ENCODE results near the gene M1AP.

Gene M1AP

DNA sequence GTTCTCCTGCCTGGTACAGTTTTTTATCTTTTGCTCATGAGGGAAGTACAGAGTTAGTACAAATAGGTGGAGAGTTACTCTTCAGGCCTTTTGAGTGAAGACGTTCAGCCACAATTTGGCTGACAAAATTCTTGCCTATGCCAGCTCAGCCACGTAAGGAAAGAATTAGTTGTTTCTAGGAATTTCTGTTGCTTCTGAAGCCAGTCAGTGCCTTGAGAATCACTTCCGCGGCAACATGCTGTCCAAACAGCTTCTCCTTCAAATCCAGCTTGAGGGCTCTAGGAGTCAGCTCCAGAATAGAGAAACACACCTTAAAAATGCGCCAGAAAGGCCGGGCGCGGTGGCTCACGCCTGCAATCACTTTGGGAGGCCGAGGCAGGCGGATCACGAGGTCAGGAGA lies 27.5 kb downstream of the M1AP start:
- peak; percentile 2 for DNase-seq (ENCODE audit: low read depth)
- TF ChIP-seq, protein P1, sequence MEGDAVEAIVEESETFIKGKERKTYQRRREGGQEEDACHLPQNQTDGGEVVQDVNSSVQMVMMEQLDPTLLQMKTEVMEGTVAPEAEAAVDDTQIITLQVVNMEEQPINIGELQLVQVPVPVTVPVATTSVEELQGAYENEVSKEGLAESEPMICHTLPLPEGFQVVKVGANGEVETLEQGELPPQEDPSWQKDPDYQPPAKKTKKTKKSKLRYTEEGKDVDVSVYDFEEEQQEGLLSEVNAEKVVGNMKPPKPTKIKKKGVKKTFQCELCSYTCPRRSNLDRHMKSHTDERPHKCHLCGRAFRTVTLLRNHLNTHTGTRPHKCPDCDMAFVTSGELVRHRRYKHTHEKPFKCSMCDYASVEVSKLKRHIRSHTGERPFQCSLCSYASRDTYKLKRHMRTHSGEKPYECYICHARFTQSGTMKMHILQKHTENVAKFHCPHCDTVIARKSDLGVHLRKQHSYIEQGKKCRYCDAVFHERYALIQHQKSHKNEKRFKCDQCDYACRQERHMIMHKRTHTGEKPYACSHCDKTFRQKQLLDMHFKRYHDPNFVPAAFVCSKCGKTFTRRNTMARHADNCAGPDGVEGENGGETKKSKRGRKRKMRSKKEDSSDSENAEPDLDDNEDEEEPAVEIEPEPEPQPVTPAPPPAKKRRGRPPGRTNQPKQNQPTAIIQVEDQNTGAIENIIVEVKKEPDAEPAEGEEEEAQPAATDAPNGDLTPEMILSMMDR (conservative IDR thresholded peaks at IDR 0.05; ENCODE audit: control insufficient read depth, insufficient read depth, low read depth, low read length), result no peak
- H3K4me3 ChIP-seq (ENCODE audit: control insufficient read depth, low read depth, low read length), result no peak overlapping the region

DNA sequence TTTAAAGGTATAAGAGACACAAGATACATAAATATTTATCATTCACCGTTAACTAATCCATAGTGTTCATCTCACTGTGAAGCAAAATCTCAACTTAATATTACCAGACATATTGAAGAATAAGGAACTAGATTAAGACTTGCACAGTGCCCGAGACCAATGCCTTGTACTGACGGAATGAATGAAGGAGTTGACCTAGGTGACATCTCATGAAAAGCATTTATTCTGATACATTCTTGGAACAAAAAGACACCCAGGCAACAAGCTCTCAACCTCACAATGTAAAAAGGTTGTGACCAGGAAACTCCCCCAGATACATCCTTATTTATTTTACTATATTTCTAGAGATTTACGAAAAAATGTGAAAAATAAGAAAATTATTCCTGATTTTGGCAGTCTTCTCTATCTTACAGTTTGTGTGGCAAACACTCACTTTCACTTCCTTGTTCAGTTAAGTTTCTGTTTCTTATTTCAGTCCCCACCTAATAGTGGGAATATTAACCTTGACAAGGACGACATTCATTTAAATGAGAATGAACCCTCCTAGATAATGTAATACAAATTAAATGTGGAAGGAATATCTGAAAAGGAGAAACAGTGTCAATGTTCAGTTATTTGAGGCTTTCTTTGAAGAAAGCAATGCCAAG lies 28.4 kb downstream of the M1AP start:
- no peak for DNase-seq (ENCODE audit: low read depth)
- TF ChIP-seq, protein P1 (conservative IDR thresholded peaks at IDR 0.05; ENCODE audit: control insufficient read depth, insufficient read depth, low read depth, low read length), result no peak
- H3K4me3 ChIP-seq (ENCODE audit: control insufficient read depth, low read depth, low read length), result no peak overlapping the region

DNA sequence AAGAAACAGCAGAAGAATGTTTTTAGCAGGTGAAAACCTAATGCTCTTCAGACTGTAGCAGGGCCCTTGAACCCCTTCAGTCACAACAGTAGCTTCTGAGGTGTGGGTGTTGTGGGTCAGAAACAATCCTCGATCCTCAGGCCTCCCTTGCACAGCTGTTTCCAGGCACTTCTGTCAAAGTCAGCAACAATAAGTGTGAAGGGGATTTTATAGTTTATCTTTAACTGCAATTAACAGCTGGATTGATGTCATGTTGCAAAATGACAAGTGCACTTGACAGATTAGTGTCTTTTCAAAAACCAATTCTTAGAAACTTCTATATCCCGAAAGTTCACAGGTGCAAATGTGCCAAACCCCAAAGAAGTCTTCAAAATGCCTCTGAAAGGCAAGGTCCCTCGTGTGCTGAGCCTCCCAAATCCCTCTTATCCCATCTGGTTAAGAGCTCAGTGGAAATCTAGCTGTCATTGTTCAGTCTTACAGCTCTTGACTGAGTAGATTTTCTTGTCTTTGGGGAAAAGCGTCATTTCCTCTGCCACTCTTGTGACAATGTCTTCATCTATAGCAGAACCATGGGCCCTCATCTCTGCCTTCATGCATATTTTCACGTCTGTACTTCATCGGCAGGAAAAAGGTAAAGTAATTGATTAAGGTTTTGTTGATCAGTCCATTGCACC lies 29.6 kb downstream of the M1AP start:
- DNase-seq (ENCODE audit: low read depth), result no peak
- TF ChIP-seq, protein P1 (conservative IDR thresholded peaks at IDR 0.05; ENCODE audit: control insufficient read depth, insufficient read depth, low read depth, low read length), result no peak

DNA sequence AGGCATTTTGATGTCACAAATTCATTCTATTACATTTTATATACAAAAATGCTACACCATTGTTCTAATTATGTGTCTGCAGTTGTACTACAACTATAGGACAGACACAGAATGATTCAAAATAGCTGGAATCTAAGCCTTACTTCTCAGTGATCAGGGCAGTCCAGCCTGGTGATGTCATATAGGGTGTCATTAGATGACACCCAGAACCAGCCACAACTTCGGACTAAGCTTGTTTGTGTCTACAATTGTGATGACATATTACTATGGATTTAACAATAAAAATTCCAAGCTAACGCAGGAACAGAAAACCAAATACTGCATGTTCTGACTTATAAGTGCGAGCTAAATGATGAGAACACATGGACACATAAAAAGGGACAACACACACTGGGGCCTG lies 31.0 kb downstream of the M1AP start:
- TF ChIP-seq, protein P1 (conservative IDR thresholded peaks at IDR 0.05; ENCODE audit: control insufficient read depth, insufficient read depth, low read depth, low read length), result no peak
- DNase-seq (ENCODE audit: low read depth), result no peak
- H3K4me3 ChIP-seq (ENCODE audit: control insufficient read depth, low read depth, low read length), result no peak overlapping the region

More for the DNA sequence above, 29.6 kb downstream of the M1AP start:
- H3K4me3 ChIP-seq (ENCODE audit: control insufficient read depth, low read depth, low read length), result no peak overlapping the region

DNA sequence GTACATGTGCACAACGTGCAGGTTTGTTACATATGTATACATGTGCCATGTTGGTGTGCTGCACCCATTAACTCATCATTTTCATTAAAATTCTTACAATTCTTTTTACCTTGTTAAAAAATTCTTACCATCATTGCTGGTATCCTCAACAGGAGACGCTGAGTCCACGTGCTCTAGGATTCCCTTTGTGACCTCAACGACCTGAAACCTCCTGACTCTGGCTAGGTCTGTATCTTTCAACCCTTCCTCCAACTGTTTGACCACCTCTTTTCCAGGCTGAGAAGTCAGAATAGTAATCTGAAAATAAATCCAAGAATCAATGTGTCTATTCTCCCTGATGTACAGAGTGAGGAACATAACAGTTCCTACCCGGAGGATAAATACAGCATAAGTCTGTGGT lies 41.2 kb downstream of the M1AP start:
- DNase-seq (ENCODE audit: low read depth), result no peak
- no peak overlapping the region for H3K4me3 ChIP-seq (ENCODE audit: control insufficient read depth, low read depth, low read length)
- TF ChIP-seq, protein P1 (conservative IDR thresholded peaks at IDR 0.05; ENCODE audit: control insufficient read depth, insufficient read depth, low read depth, low read length), result no peak

DNA sequence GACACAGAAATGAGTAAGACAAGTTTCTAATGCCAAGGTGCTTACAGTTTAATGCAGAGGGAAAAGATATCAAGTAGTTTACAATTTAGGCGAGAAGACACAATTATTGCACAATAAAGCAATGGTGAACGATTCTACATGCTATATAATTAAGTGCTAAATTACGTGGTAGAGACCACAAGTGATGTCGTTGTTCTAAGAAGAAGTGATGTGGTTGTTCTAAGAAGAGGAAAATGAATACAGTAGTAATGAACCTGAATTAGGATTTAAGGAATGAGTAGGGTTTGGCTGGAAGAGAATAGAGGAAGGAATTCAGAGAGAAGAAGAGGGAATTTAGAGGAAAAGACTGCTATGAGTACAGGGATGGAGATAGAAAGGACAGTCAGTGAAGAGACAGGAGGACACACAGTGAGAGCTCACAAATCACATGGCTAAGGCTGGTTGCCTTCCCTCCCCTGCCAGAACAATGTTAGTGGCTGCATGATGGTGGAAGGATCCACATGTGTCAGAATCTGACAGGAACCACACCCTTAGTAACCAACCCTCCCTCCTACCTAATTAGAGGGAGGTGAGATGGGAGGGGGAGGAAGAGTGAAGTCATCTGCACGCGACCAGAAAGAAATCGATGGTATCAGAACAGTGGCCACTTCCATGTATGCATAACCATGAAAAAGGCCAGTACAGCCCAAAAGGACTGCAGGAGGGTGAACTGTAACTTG lies 44.7 kb downstream of the M1AP start:
- no peak overlapping the region for H3K4me3 ChIP-seq (ENCODE audit: control insufficient read depth, low read depth, low read length)
- TF ChIP-seq, protein P1 (conservative IDR thresholded peaks at IDR 0.05; ENCODE audit: control insufficient read depth, insufficient read depth, low read depth, low read length), result no peak
- no peak for DNase-seq (ENCODE audit: low read depth)
